Endothelial cell of umbilical vein (primary cell): ENCODE measurements around the gene L1CAM. TPM values are rescaled to one million over a fixed set of nuclear protein-coding genes. Genes with fewer than 3 reads are reported as not detected.

Experiments
- BruUV-seq: library from RNA; stranded (reverse); fragments of 400-500 nt; replicated peaks from 2 replicates; lab custom pipeline; 2021; lab: Mats Ljungman, UMichigan
- CTCF ChIA-PET: fragments of 300-600, 350-600 bp; sonication (Branson Sonifier 250); formaldehyde crosslinking; loops from one replicate; lab custom pipeline; 2021; ENCODE audit warnings: antibody characterized with exemption, inconsistent platforms; lab: Charles Lee
- POLR2A ChIA-PET: fragments of 300-600, 350-600 bp; sonication (Branson Sonifier 250); formaldehyde crosslinking; loops from one replicate; lab custom pipeline; 2021; ENCODE audit warnings: antibody characterized with exemption, inconsistent platforms; lab: Charles Lee
- DNase-seq: peaks from one replicate; pipeline ENCODE4 v3.0.0-alpha.2; 2011; ENCODE audit warnings: low read depth, low spot score
- FAIRE-seq: peaks from 2 replicates; lab custom pipeline; 2011; peaks lifted over from hg19 to GRCh38; lab: Jason Lieb, UNC
- H2AFZ ChIP-seq: 2 replicates; pipeline ENCODE4 v1.6.0; 2012; ENCODE audit warnings: low read depth, low read length, control low read depth, inconsistent platforms
- H3K27ac ChIP-seq: 2 replicates; pipeline ENCODE4 v1.5.1; 2011; ENCODE audit warnings: low read depth, mild to moderate bottlenecking, control low read depth, low read length, moderate library complexity; ENCODE audit not compliant: insufficient read depth
- H3K27me3 ChIP-seq, 2 experiments: 2 replicates each; pipeline versions ENCODE4 v1.6.0 to v1.6.1; 2011; ENCODE audit warnings: low read length in 2 of 2, mixed read lengths in 1 of 2; ENCODE audit not compliant: control insufficient read depth in 2 of 2, insufficient read depth in 2 of 2
- H3K36me3 ChIP-seq, 2 experiments: 2 replicates in 1 of 2; 3 replicates in 1 of 2; pipeline ENCODE4 v1.5.1; 2011; ENCODE audit warnings: low read length in 2 of 2, mild to moderate bottlenecking in 1 of 2, moderate library complexity in 1 of 2; ENCODE audit not compliant: control insufficient read depth in 2 of 2, insufficient read depth in 2 of 2; ENCODE audit errors: extremely low read depth in 1 of 2
- H3K4me1 ChIP-seq: 3 replicates; pipeline ENCODE4 v1.5.1; 2011; ENCODE audit warnings: mild to moderate bottlenecking, low read length; ENCODE audit not compliant: control insufficient read depth, insufficient read depth; ENCODE audit errors: extremely low read depth
- H3K4me2 ChIP-seq: 2 replicates; pipeline ENCODE4 v1.6.1; 2011; ENCODE audit warnings: low read length, control low read depth, mixed read lengths; ENCODE audit not compliant: insufficient read depth
- H3K4me3 ChIP-seq, 3 experiments: fragments of 200-600 bp in 1 of 3; sonication (generic), shearing (Covaris generic) in 1 of 3; replicated peaks in 1 of 3; 2 replicates each; pipeline ENCODE4 v1.5.1; 2011 to 2016; ENCODE audit warnings: control low read depth in 3 of 3, low read length in 3 of 3, mild to moderate bottlenecking in 2 of 3, inconsistent platforms in 1 of 3, low read depth in 1 of 3, moderate library complexity in 1 of 3; ENCODE audit not compliant: insufficient read depth in 1 of 3
- H3K79me2 ChIP-seq: 2 replicates; pipeline ENCODE4 v1.6.0; 2012; ENCODE audit warnings: low read length, inconsistent platforms; ENCODE audit not compliant: control insufficient read depth, insufficient read depth
- H3K9ac ChIP-seq: replicated peaks from 2 replicates; pipeline ENCODE3; 2011; ENCODE audit warnings: low read length, control low read depth; ENCODE audit not compliant: insufficient read depth; ENCODE audit errors: extremely low read depth
- H3K9me1 ChIP-seq: replicated peaks from 3 replicates; pipeline ENCODE4 v1.6.0; 2011; ENCODE audit warnings: mild to moderate bottlenecking, low read length; ENCODE audit not compliant: control insufficient read depth, insufficient read depth; ENCODE audit errors: extremely low read depth
- H3K9me3 ChIP-seq: replicated peaks from 2 replicates; pipeline ENCODE4 v1.5.1; 2012; ENCODE audit warnings: low read length, inconsistent platforms; ENCODE audit not compliant: control insufficient read depth, insufficient read depth
- H4K20me1 ChIP-seq: replicated peaks from 2 replicates; pipeline ENCODE3; 2011; ENCODE audit warnings: mild to moderate bottlenecking, low read length; ENCODE audit not compliant: control insufficient read depth, insufficient read depth; ENCODE audit errors: extremely low read depth
- CTCF ChIP-seq, 2 donors: IDR thresholded peaks; 1 replicate in 1 of 2; 2 replicates in 1 of 2; pipeline ENCODE4 v1.5.1; 2011; ENCODE audit warnings: low read length in 2 of 2, mild to moderate bottlenecking in 2 of 2, moderate library complexity in 2 of 2, control low read depth in 1 of 2, inconsistent platforms in 1 of 2, low read depth in 1 of 2; ENCODE audit not compliant: insufficient read depth in 1 of 2; ENCODE audit errors: extremely low read depth in 1 of 2
- EZH2 ChIP-seq: IDR thresholded peaks from 2 replicates; pipeline ENCODE4 v1.6.1; 2012; ENCODE audit warnings: borderline replicate concordance, low read depth, mild to moderate bottlenecking, moderate library complexity, low read length, inconsistent platforms; ENCODE audit not compliant: severe bottlenecking
- FOS ChIP-seq: IDR thresholded peaks from 2 replicates; pipeline ENCODE4 v1.6.1; 2011; ENCODE audit warnings: mild to moderate bottlenecking, low read length, moderate library complexity, borderline replicate concordance; ENCODE audit not compliant: insufficient read depth
- GATA2 ChIP-seq: IDR thresholded peaks from 2 replicates; pipeline ENCODE4 v1.7.0; 2011; ENCODE audit warnings: low read depth, mild to moderate bottlenecking, moderate library complexity, mixed read lengths, low read length; ENCODE audit not compliant: insufficient read length, insufficient read depth
- JUN ChIP-seq: IDR thresholded peaks from 2 replicates; pipeline ENCODE4 v1.6.1; 2011; ENCODE audit warnings: borderline replicate concordance, low read depth; ENCODE audit not compliant: insufficient read length, insufficient read depth
- MAX ChIP-seq: IDR thresholded peaks from 2 replicates; pipeline ENCODE4 v1.6.1; 2011; ENCODE audit not compliant: insufficient read depth, insufficient read length
- MYC ChIP-seq: IDR thresholded peaks from one replicate; pipeline ENCODE4 v1.6.1; 2011; ENCODE audit warnings: mild to moderate bottlenecking, low read depth, low read length
- POLR2A ChIP-seq: IDR thresholded peaks from 2 replicates; pipeline ENCODE4 v1.6.1; 2012; ENCODE audit warnings: low read depth, mild to moderate bottlenecking, control low read depth, low read length
- POLR2AphosphoS5 ChIP-seq: IDR thresholded peaks from 2 replicates; pipeline ENCODE4 v1.6.1; 2012; ENCODE audit warnings: low read depth, mild to moderate bottlenecking, control low read depth, low read length, moderate library complexity; ENCODE audit not compliant: insufficient read depth
- dilution Hi-C: fragments of 300-500 bp; cut with MboI; formaldehyde crosslinking; loops from one replicate; pipeline ENCODE4 v1.15.0; 2019; ENCODE audit warnings: low sequenced_read_pairs; ENCODE audit not compliant: extremely low pct_ligation_motif_present
- intact Hi-C: fragments of 100-400 bp; cut with micrococcal nuclease; formaldehyde crosslinking; loops from one replicate; pipeline ENCODE4 v1.10.0; 2022
- polyA plus RNA-seq, 4 experiments: library from polyadenylated mRNA; depleted of rRNA in 3 of 4; stranded (reverse) in 3 of 4; unstranded in 1 of 4; fragments of >200 nt; gene quantifications; 2 replicates each; pipeline versions ENCODE4 v1.2.1 to v1.2.3, GENCODE V29; 2011 to 2012; ENCODE audit warnings: missing spikeins in 1 of 4
- total RNA-seq: library from RNA; stranded (reverse); gene quantifications from 2 replicates; pipeline ENCODE4 v1.2.3, GENCODE V29; 2021

L1CAM gene
- total and polyA plus RNA-seq, 2 donors (not counting 3 experiments of a cell fraction or from before 2014, with no cell fraction given), result 0.01 TPM; not detected in 1

- intact Hi-C loops, result loop anchor here (10.0 kb wide), 2 partner anchors 65 to 85 kb away; partner anchors contain the start of genes IDH3G and SSR4
Measured at GRCh38 chrX:153879741-153880439, 6.1 kb downstream of the L1CAM start.

More at GRCh38 chrX:153879741-153880439, 6.1 kb downstream of the L1CAM start:
- no peaks in the 10 kb centered on the region for H3K4me1 ChIP-seq
- ChIA-PET POLR2A (no interaction called here), CTCF (no interaction called here)
- H4K20me1 ChIP-seq, result no peaks in the 10 kb centered on the region
- no peak for FAIRE-seq
- dilution Hi-C loops, result no loop called here
- TF ChIP-seq EZH2 (no peak), MAX (no peak), MYC (no peak), CTCF (IDR thresholded peaks at IDR 0.05; ENCODE audit: extremely low read depth in 1 of 2, insufficient read depth in 1 of 2, low read depth in 1 of 2, low read length in 2 of 2) (no peak), JUN (no peak), POLR2A (no peak), GATA2 (no peak), POLR2AphosphoS5 (no peak), FOS (no peak)
- H2AFZ ChIP-seq, result no peak overlapping the region
- peaks cover 17 to 19% of the 10 kb centered on the region in 2 experiments for H3K27me3 ChIP-seq
- no peak overlapping the region for H3K4me2 ChIP-seq
- no peak overlapping the region for H3K27ac ChIP-seq
- no TSS peak for BruUV-seq
- no peaks in the 10 kb centered on the region for H3K36me3 ChIP-seq
- H3K9me3 ChIP-seq, result no peaks in the 10 kb centered on the region
- no peak overlapping the region for H3K9ac ChIP-seq
- H3K9me1 ChIP-seq, result no peaks in the 10 kb centered on the region
- no peak for DNase-seq
- no peaks in the 10 kb centered on the region for H3K79me2 ChIP-seq
- no peak overlapping the region for H3K4me3 ChIP-seq
